HFFc6 (cell line): ENCODE data around the gene MLC1. TPM values are rescaled to one million over a fixed set of nuclear protein-coding genes. Genes with fewer than 3 reads are reported as not detected.

Experiments
- DNase-seq: peaks from one replicate; pipeline ENCODE4 v3.0.0-alpha.2; 2018
- H3K27ac Mint-ChIP-seq: 2 replicates; pipeline ENCODE4 v1.8.0; 2020; ENCODE audit warnings: mild to moderate bottlenecking, mixed read lengths
- H3K27me3 Mint-ChIP-seq: 2 replicates; pipeline ENCODE4 v1.8.0; 2021; ENCODE audit warnings: mild to moderate bottlenecking, moderate library complexity, mixed read lengths; ENCODE audit not compliant: insufficient read depth
- H3K36me3 Mint-ChIP-seq: 2 replicates; pipeline ENCODE4 v1.8.0; 2021; ENCODE audit warnings: low read depth, mixed read lengths
- H3K4me1 Mint-ChIP-seq: 2 replicates; pipeline ENCODE4 v1.8.0; 2020; ENCODE audit warnings: low read depth, mixed read lengths
- H3K4me3 Mint-ChIP-seq: 2 replicates; pipeline ENCODE4 v1.8.0; 2020; ENCODE audit warnings: mild to moderate bottlenecking, moderate library complexity, mixed read lengths
- H3K9me3 Mint-ChIP-seq: 2 replicates; pipeline ENCODE4 v1.8.0; 2020; ENCODE audit warnings: mild to moderate bottlenecking, mixed read lengths
- total RNA-seq, 6 experiments: library from RNA; stranded (reverse); fragmentation: NEBNext Ultra II Directional; extraction: Animal tissue kit (Norgen Biotek cat#: 25700); gene quantifications; 2 replicates in 1 of 6; 3 replicates in 5 of 6; pipeline ENCODE4 v1.2.3, GENCODE V29; 2021
- TF ChIP-seq, protein P1 (sequence below): fragments of 200-600 bp; sonication (generic); IDR thresholded peaks from 2 replicates; pipeline ENCODE4 v1.5.0; 2021; ENCODE audit warnings: antibody characterized with exemption, mild to moderate bottlenecking

MLC1 gene
- total RNA-seq, 6 experiments from 2014 or later = not detected

DNA sequence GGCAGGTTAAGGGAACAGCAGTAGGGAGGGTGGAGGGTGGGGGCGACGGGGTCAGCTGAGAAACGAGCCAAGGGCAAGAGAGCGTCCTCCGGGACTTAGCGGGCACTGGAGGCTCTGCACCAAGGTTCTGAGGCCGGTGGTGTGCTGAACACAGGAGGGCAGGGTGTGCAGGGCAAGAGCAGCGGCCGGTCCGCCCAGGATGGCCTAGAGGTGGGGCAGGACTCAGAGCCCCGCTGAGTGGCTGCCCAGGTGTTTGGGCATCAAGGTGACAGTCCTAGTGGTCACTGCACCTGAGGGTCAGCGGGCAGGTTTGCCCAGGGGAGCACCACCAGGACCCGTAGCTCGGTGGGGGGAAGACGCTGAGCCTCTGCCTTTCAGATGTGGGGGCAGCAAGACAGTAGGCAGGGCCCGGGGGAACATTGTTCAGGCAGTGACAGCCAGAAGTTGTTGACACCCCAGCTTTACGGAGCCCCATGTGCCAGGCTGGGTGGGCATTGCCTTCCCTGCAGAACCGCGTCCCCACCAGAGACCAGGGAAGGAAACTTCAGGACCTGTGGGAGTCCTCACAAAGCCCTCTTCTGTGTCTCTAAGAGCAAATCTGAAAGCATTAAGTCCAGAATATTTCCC lies 22.6 kb downstream of the MLC1 start:
- TF ChIP-seq, protein P1, sequence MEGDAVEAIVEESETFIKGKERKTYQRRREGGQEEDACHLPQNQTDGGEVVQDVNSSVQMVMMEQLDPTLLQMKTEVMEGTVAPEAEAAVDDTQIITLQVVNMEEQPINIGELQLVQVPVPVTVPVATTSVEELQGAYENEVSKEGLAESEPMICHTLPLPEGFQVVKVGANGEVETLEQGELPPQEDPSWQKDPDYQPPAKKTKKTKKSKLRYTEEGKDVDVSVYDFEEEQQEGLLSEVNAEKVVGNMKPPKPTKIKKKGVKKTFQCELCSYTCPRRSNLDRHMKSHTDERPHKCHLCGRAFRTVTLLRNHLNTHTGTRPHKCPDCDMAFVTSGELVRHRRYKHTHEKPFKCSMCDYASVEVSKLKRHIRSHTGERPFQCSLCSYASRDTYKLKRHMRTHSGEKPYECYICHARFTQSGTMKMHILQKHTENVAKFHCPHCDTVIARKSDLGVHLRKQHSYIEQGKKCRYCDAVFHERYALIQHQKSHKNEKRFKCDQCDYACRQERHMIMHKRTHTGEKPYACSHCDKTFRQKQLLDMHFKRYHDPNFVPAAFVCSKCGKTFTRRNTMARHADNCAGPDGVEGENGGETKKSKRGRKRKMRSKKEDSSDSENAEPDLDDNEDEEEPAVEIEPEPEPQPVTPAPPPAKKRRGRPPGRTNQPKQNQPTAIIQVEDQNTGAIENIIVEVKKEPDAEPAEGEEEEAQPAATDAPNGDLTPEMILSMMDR = no peak
- H3K4me1 Mint-ChIP-seq = peaks cover 7% of the 10 kb centered on the region; the same call in 1 of the 2 replicates
- no peaks in the 10 kb centered on the region for H3K36me3 Mint-ChIP-seq
- H3K9me3 Mint-ChIP-seq = no peaks in the 10 kb centered on the region
- no peak overlapping the region for H3K4me3 Mint-ChIP-seq
- DNase-seq = no peak
- no peak overlapping the region for H3K27ac Mint-ChIP-seq
- peaks cover 33% of the 10 kb centered on the region for H3K27me3 Mint-ChIP-seq

DNA sequence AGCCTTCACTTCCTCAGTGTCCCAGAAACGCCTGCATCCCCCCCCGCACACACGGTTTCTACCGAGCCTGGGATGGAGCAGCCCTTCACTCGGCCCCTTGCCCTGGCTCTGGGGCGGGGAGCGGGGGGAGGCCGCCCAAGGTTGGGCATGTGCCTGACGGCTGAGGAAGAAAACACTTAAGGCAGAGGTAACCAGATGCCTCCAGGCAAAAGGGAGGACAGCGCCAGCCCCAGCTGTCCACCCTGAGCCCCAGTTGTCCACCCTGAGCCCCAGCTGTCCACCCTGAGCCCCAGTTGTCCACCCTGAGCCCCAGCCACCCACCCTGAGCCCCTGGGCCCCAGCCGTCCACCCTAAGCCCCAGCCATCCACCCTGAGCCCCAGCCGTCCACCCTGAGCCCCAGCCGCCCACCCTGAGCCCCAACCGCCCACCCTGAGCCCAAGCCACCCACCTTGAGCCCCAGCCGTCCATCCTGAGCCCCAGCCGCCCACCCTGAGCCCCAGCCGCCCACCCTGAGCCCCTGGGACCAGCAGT lies 23.3 kb downstream of the MLC1 start:
- Mint-ChIP-seq H3K4me3 (no peak overlapping the region), H3K36me3 (no peaks in the 10 kb centered on the region), H3K27me3 (peaks cover 34% of the 10 kb centered on the region), H3K9me3 (no peaks in the 10 kb centered on the region), H3K27ac (no peak overlapping the region), H3K4me1 (peaks cover 7% of the 10 kb centered on the region; the same call in 1 of the 2 replicates)
- no peak for DNase-seq
- TF ChIP-seq, protein P1 = no peak

DNA sequence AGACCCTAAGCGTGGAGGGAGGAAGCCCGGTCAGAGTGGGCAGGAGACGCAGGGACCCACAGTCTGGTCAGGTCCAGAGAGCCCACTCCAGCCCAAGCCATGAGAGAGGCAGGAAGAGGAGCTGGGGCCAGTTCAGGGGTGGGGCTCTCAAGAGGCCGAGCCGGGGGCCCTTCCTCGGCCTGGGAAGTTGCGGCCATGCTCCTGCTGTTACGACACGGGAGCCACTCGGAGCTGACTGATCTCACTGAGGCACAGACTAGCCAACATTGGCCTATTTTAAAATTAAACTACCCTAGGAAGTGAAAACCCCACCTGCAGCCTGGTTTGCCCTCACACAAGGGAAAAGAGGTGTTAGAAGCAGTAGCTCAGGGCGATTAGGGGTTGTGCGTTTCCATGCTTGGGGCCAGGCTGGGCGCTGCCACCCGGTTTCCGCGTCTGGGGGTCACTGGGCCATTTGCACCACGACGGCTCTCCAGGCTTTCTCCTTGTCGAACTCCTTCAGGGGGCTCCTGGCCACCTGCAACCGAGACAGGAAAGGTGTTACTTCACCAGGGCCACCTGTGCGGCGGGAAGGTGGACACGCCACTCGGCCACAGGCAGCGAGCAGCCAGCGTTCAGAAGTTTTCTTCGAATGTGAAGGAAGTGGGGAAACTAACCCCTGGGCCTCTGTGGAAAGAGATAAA lies 23.9 kb downstream of the MLC1 start:
- TF ChIP-seq, protein P1 = no peak
- no peak for DNase-seq
- H3K4me3 Mint-ChIP-seq = no peak overlapping the region
- no peak overlapping the region for H3K27ac Mint-ChIP-seq
- peaks cover 37% of the 10 kb centered on the region for H3K27me3 Mint-ChIP-seq
- H3K9me3 Mint-ChIP-seq = no peaks in the 10 kb centered on the region
- H3K36me3 Mint-ChIP-seq = no peaks in the 10 kb centered on the region
- peaks cover 7% of the 10 kb centered on the region; the same call in 1 of the 2 replicates for H3K4me1 Mint-ChIP-seq

DNA sequence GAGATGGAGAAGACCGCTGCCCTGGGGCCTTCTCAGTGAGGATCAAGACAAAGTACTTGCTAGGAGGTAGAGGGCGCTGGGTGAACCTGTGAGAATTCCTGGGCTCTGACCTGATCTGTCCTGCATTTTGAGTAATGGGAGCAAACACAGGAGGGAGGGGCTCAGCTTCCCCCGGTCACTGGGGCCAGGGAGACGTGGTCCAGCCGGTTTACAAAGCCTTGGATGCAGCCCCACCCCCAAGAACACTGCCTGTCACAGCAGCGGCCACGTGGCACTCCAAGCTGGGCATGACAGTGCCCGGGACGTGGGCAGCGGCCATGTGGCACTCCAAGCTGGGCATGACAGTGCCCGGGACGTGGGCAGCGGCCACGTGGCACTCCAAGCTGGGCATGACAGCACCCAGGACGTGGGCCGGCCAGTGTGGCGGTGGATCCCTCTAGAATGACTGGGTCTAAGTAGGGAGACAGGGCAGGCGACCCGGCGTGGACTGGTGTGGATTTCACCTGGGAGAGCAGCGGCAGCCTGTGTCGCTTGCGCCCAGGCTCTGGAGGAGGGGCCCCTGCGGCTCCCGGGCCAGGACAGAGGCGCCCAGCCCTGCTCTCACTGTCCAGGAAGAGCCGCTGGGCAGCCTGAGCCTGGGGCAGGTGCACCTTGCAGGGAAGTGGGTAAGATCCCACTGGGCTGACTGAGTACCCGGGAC lies 24.6 kb downstream of the MLC1 start:
- no peak overlapping the region for H3K4me3 Mint-ChIP-seq
- peaks cover 36% of the 10 kb centered on the region for H3K27me3 Mint-ChIP-seq
- no peaks in the 10 kb centered on the region for H3K36me3 Mint-ChIP-seq
- H3K4me1 Mint-ChIP-seq = peaks cover 7% of the 10 kb centered on the region; the same call in 1 of the 2 replicates
- no peak overlapping the region for H3K27ac Mint-ChIP-seq
- no peak for DNase-seq
- H3K9me3 Mint-ChIP-seq = no peaks in the 10 kb centered on the region
- TF ChIP-seq, protein P1 = no peak

DNA sequence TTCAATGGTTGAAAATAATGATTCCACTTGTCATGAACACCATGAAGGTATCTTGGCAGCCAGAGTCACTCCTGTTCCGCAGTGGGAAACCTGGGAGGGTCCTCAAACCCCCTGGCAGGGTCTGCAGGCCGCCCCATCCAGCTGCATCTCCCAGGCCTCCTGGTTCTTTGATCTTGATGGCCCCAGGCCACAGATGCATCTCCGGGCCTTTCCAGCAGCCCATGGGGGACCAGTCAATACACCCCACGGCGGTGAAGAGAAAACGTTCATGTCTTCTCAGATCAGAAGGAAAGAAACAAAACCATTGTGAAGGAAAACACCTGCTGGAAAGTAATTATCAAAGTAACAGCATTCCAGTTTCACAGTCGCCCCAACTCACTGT lies 25.4 kb downstream of the MLC1 start:
- no peak overlapping the region for H3K27ac Mint-ChIP-seq
- no peak for DNase-seq
- peaks cover 7% of the 10 kb centered on the region; the same call in 1 of the 2 replicates for H3K4me1 Mint-ChIP-seq
- H3K36me3 Mint-ChIP-seq = no peaks in the 10 kb centered on the region
- no peak overlapping the region for H3K4me3 Mint-ChIP-seq
- peaks cover 38% of the 10 kb centered on the region for H3K27me3 Mint-ChIP-seq
- no peaks in the 10 kb centered on the region for H3K9me3 Mint-ChIP-seq
- TF ChIP-seq, protein P1 = no peak
